Astrocyte (in vitro differentiated cells and primary cell): ENCODE data around the gene CAMK1D. TPM values are rescaled to one million over a fixed set of nuclear protein-coding genes. Genes with fewer than 3 reads are reported as not detected.
"Not testable (repeated sequence)": the region's sequence is repeated elsewhere in the genome, so short reads cannot be mapped to it uniquely, and the experiment has no call there.

Experiments
- DNase-seq: peaks from one replicate; pipeline ENCODE4 v3.0.0-alpha.2; 2010; ENCODE audit warnings: low read depth
- FAIRE-seq: peaks from 2 replicates; lab custom pipeline; 2011; peaks lifted over from hg19 to GRCh38; lab: Jason Lieb, UNC
- H2AFZ ChIP-seq: 2 replicates; pipeline ENCODE4 v1.6.0; 2012; ENCODE audit warnings: low read depth, low read length, inconsistent platforms
- H3K27ac ChIP-seq: 2 replicates; pipeline ENCODE4 v1.5.1; 2011; ENCODE audit warnings: low read depth, low read length, inconsistent platforms
- H3K27me3 ChIP-seq: 2 replicates; pipeline ENCODE4 v1.6.0; 2011; ENCODE audit warnings: low read length, inconsistent platforms; ENCODE audit not compliant: insufficient read depth
- H3K36me3 ChIP-seq: 2 replicates; pipeline ENCODE4 v1.5.1; 2011; ENCODE audit warnings: low read length, inconsistent platforms; ENCODE audit not compliant: insufficient read depth
- H3K4me1 ChIP-seq: 2 replicates; pipeline ENCODE4 v1.5.1; 2011; ENCODE audit warnings: low read length, inconsistent platforms; ENCODE audit not compliant: insufficient read depth
- H3K4me2 ChIP-seq: 2 replicates; pipeline ENCODE4 v1.6.0; 2012; ENCODE audit warnings: low read length, inconsistent platforms
- H3K4me3 ChIP-seq: 2 replicates; pipeline ENCODE4 v1.5.1; 2011; ENCODE audit warnings: low read depth, mild to moderate bottlenecking, low read length, inconsistent platforms; ENCODE audit not compliant: insufficient read depth
- H3K79me2 ChIP-seq: 2 replicates; pipeline ENCODE4 v1.6.0; 2012; ENCODE audit warnings: mild to moderate bottlenecking, low read length, inconsistent platforms; ENCODE audit not compliant: insufficient read depth
- H3K9ac ChIP-seq: 2 replicates; pipeline ENCODE4 v1.6.0; 2012; ENCODE audit warnings: mild to moderate bottlenecking, low read length, inconsistent platforms
- H3K9me3 ChIP-seq: 2 replicates; pipeline ENCODE4 v1.5.1; 2012; ENCODE audit warnings: low read depth, mild to moderate bottlenecking, low read length, inconsistent platforms; ENCODE audit not compliant: insufficient read depth
- H4K20me1 ChIP-seq: 2 replicates; pipeline ENCODE4 v1.6.0; 2012; ENCODE audit warnings: low read length, inconsistent platforms; ENCODE audit not compliant: insufficient read depth
- H3K27ac Mint-ChIP-seq: one replicate; pipeline ENCODE4 v1.8.0; 2021; ENCODE audit warnings: mild to moderate bottlenecking, mixed read lengths; ENCODE audit not compliant: unreplicated experiment
- H3K27me3 Mint-ChIP-seq: one replicate; pipeline ENCODE4 v1.8.0; 2021; ENCODE audit warnings: low read depth, mixed read lengths; ENCODE audit not compliant: unreplicated experiment
- H3K36me3 Mint-ChIP-seq: one replicate; pipeline ENCODE4 v1.8.0; 2021; ENCODE audit warnings: low read depth, mixed read lengths; ENCODE audit not compliant: unreplicated experiment
- H3K4me1 Mint-ChIP-seq: one replicate; pipeline ENCODE4 v1.8.0; 2021; ENCODE audit warnings: low read depth, mixed read lengths; ENCODE audit not compliant: unreplicated experiment
- H3K4me3 Mint-ChIP-seq: one replicate; pipeline ENCODE4 v1.8.0; 2021; ENCODE audit warnings: mild to moderate bottlenecking, moderate library complexity, mixed read lengths; ENCODE audit not compliant: unreplicated experiment
- H3K9me3 Mint-ChIP-seq: one replicate; pipeline ENCODE4 v1.8.0; 2021; ENCODE audit warnings: mild to moderate bottlenecking, mixed read lengths; ENCODE audit not compliant: unreplicated experiment
- EZH2 ChIP-seq: IDR thresholded peaks from 2 replicates; pipeline ENCODE4 v1.6.1; 2012; ENCODE audit warnings: mild to moderate bottlenecking, low read length, inconsistent platforms; ENCODE audit not compliant: insufficient read depth
- total RNA-seq: library from RNA; stranded (reverse); gene quantifications from 2 replicates; pipeline ENCODE4 v1.2.1, GENCODE V29; 2021
- TF ChIP-seq, protein P1 (sequence below): IDR thresholded peaks from 2 replicates; pipeline ENCODE4 v1.5.1; 2011; ENCODE audit warnings: low read depth, mild to moderate bottlenecking, inconsistent platforms, low read length, moderate library complexity; ENCODE audit not compliant: insufficient read depth

The CAMK1D gene
- total RNA-seq, 1 donor from 2014 or later, result 23.6 TPM

DNA sequence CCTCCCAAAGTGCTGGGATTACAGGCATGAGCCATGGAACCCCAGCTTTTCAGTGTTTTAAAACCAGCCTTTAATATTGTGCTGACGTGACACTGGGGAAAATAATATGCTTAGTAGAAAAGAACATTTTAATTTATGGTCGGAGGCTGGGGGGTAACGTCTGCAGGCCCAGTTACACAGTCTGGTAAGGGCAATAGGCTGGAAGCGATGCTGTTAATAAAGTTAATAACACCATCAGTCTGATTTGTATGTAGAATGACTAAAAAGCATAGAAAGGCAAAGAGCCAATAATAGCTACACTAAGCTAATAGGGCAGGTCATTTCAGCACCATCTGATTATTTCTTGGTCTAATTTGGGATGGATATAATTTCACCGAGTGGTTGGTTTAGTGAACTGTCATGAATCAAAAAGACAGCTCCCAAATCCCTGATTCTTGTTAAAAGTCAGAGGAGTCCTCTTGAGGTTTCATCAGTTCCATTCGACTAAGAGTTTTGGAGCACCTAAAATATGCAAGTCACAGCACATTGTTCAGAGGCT is 192.9 kb downstream of the CAMK1D start:
- Histone ChIP-seq H4K20me1 (peaks cover 14% of the 10 kb centered on the region), H3K9ac (no peak overlapping the region), H3K27ac (no peak overlapping the region), H2AFZ (no peak overlapping the region), H3K9me3 (no peaks in the 10 kb centered on the region), H3K27me3 (no peaks in the 10 kb centered on the region), H3K79me2 (peaks cover 6% of the 10 kb centered on the region), H3K4me3 (no peak overlapping the region), H3K4me1 (peaks cover 5% of the 10 kb centered on the region), H3K36me3 (no peaks in the 10 kb centered on the region), H3K4me2 (no peak overlapping the region)
- FAIRE-seq, result no peak
- DNase-seq, result no peak
- no peak overlapping the region for H3K4me3 Mint-ChIP-seq
- H3K36me3 Mint-ChIP-seq, result no peaks in the 10 kb centered on the region
- peaks cover 5% of the 10 kb centered on the region for H3K4me1 Mint-ChIP-seq
- H3K27me3 Mint-ChIP-seq, result no peaks in the 10 kb centered on the region
- no peak overlapping the region for H3K27ac Mint-ChIP-seq
- TF ChIP-seq, protein P1, sequence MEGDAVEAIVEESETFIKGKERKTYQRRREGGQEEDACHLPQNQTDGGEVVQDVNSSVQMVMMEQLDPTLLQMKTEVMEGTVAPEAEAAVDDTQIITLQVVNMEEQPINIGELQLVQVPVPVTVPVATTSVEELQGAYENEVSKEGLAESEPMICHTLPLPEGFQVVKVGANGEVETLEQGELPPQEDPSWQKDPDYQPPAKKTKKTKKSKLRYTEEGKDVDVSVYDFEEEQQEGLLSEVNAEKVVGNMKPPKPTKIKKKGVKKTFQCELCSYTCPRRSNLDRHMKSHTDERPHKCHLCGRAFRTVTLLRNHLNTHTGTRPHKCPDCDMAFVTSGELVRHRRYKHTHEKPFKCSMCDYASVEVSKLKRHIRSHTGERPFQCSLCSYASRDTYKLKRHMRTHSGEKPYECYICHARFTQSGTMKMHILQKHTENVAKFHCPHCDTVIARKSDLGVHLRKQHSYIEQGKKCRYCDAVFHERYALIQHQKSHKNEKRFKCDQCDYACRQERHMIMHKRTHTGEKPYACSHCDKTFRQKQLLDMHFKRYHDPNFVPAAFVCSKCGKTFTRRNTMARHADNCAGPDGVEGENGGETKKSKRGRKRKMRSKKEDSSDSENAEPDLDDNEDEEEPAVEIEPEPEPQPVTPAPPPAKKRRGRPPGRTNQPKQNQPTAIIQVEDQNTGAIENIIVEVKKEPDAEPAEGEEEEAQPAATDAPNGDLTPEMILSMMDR, result no peak
- no peak for TF ChIP-seq EZH2
- peaks cover 4% of the 10 kb centered on the region for H3K9me3 Mint-ChIP-seq

DNA sequence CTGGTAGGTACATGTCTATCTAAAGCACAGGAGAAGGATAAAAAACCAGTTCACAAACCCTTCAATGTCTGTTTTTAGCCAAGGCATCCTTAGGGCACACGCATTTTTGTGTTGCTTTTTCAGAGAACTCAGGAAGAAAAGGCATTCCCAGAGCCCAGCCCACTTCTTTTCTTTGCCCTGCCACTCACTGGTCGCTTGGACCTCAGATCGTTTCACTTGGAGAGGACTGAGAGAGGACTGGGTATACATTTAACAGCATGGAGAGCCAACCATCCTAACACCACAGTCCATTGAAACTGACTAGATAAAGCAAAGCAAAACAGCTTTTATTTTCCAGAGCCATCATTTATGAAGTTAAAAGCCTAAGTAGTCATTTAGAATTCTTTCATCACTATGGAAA is 194.2 kb downstream of the CAMK1D start:
- Mint-ChIP-seq H3K27me3 (no peaks in the 10 kb centered on the region), H3K9me3 (peaks cover 4% of the 10 kb centered on the region), H3K27ac (no peak overlapping the region), H3K36me3 (no peaks in the 10 kb centered on the region), H3K4me1 (peaks cover 5% of the 10 kb centered on the region), H3K4me3 (no peak overlapping the region)
- DNase-seq, result no peak
- FAIRE-seq, result no peak
- peaks cover 5% of the 10 kb centered on the region for H3K4me1 ChIP-seq
- peaks cover 19% of the 10 kb centered on the region for H4K20me1 ChIP-seq
- H3K79me2 ChIP-seq, result peaks cover 3% of the 10 kb centered on the region
- no peak overlapping the region for H3K4me3 ChIP-seq
- TF ChIP-seq, protein P1, result no peak
- no peak for TF ChIP-seq EZH2
- H3K9me3 ChIP-seq, result no peaks in the 10 kb centered on the region
- H3K27ac ChIP-seq, result no peak overlapping the region
- no peaks in the 10 kb centered on the region for H3K27me3 ChIP-seq
- H3K36me3 ChIP-seq, result no peaks in the 10 kb centered on the region
- no peak overlapping the region for H3K4me2 ChIP-seq
- no peak overlapping the region for H2AFZ ChIP-seq
- H3K9ac ChIP-seq, result no peak overlapping the region

DNA sequence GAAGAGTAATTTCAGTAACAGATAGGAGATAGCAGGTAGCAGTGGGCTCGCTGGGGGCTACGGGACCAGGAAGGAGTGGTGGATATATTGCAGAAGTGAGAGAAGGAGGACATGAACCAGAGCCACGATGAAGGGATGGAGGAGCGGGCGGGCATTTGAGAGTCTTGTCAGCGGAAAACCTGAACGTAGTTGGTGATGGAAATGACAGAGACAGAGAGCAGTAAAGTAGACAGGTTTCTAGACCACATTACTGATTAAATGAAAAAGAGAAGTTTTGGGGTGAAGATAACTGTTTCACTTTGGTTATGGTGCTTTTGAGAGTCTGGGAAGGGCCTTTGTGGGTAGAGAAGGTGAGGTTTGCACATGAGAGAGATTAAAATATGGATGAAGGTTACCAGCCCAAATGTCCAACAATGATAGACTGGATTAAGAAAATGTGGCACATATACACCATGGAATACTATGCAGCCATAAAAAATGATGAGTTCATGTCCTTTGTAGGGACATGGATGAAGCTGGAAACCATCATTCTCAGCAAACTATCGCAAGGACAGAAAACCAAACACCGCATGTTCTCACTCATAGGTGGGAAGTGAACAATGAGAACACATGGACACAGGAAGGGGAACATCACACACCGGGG is 196.9 kb downstream of the CAMK1D start:
- not testable (repeated sequence) for H3K27me3 Mint-ChIP-seq, H3K4me1 ChIP-seq, H3K27me3 ChIP-seq, H3K4me3 Mint-ChIP-seq, H3K4me2 ChIP-seq, H3K4me1 Mint-ChIP-seq, H3K27ac ChIP-seq, FAIRE-seq, H3K9ac ChIP-seq, H3K4me3 ChIP-seq, H2AFZ ChIP-seq, H3K27ac Mint-ChIP-seq, H3K36me3 Mint-ChIP-seq, DNase-seq, H3K36me3 ChIP-seq, H3K9me3 ChIP-seq
- H3K79me2 ChIP-seq, result peaks cover 12% of the 10 kb centered on the region
- peaks cover 11% of the 10 kb centered on the region for H3K9me3 Mint-ChIP-seq
- H4K20me1 ChIP-seq, result peaks cover 33% of the 10 kb centered on the region
